HG03103 (cell line): Measurements from ENCODE around the gene TFCP2L1.

Experiments
- ATAC-seq: cut with Tn5 transposase; IDR thresholded peaks from one replicate; pipeline ENCODE4 v1.9.1; 2021; ENCODE audit warnings: low read depth; ENCODE audit not compliant: unreplicated experiment

The TFCP2L1 gene

DNA sequence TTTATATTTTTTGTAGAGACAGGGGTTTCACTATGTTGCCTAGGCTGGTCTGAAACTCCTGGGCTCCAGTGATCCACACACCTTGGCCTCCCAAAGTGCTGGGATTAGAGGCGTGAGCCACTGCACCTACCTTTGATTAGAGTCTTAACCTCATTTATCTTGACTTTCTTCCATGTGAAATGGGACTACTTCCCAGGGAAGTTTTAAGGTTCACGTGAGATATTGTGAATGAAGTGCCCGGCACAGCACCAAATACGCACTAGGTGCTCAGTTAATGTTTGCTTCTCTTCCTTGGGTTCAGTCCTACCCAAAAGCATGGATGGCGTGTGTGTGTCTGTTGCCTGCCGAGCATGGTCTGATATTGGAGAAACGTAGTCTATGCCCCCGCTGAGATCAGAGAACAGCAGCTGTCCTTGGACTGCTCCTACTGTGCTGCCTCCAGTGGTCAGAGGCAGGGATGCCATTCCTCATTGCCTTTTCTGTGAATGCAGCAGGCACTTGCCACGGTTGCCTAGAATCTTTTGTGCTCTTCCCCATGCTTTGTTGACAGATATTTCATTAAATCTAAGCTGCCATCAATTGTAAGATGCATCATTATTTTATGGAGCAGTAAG lies 12.3 kb upstream of the TFCP2L1 start:
- peak; percentile 76 for ATAC-seq

DNA sequence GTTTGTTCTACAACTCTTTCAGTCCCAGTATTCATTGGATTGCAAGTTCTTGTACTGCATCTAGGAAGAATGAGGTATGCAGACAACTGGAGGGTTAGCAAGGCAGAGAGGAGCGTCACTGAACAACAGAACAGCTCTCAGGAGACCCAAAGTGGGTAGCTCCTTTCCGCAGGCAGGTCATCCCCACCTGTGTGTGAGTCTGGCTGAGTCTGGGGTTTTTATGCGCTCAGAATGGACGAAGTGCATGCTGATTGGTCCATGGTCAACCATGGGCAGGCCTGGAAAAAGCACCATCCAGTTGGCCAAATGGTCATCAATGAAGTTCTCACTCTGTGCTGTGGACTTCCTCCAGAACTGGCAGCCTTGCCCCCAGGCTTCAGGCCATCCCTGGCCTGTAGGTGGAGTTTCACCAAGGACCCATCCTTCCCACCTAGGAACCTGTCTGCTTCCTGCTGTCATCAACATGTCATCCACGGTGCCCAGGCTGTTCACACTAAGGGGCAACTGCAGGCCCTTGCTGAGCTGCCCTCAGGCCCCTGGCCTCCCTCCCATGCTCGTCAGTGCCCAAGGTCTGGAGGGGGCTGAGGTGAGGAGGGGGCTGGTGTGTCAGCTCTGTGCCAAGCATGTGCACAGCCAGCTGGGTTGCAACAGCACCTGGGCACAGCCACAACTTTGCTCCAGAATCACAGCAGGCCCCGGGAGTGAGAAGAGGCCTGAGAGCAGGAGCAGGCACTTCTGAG lies 11.1 kb upstream of the TFCP2L1 start:
- ATAC-seq = no peak

DNA sequence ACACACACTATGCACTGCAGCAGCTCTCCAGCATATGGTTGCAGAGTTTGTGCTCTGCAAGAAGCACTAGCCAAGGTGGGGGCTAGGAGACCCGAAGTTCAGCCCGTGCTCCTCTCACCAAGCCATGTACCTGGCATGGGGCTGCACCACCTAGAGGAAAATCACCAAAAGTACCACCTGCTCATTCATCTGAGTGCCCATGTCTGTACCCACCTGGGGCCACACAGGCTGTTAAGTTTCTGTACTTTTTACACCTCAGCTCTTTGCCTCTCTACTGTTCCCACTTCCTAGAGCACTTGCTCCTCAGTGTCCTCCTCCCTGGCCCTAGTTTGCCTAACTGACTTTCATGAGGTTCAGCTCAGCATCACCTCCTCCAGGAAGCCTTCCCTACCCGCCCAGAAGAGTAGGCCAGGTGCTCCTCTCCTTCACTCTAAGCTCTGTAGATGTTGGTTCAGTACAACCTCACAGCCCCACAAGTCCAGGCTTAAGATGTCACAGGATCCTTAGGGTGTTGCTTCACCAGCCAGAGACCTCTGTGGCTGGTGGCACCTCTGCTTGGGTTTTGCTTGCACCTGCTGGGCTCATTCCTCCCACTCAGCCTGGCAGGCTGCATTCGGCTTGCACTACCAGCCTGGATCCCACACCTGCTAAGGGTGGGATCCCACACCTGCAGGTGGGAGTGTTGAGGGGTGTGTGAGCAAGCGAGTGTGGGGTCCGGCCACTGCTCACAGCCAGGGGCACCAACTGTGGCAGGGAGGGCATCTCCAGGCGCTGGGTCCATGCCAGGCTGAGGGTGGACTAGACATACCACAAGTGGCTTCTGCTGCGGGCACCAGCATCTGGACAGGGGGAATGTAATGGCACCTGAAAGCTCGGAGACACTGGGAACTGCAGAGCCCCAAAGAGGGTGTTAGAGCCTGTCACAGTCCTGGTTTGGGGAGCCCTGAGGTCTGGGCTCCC lies 10.2 kb upstream of the TFCP2L1 start:
- no peak for ATAC-seq

DNA sequence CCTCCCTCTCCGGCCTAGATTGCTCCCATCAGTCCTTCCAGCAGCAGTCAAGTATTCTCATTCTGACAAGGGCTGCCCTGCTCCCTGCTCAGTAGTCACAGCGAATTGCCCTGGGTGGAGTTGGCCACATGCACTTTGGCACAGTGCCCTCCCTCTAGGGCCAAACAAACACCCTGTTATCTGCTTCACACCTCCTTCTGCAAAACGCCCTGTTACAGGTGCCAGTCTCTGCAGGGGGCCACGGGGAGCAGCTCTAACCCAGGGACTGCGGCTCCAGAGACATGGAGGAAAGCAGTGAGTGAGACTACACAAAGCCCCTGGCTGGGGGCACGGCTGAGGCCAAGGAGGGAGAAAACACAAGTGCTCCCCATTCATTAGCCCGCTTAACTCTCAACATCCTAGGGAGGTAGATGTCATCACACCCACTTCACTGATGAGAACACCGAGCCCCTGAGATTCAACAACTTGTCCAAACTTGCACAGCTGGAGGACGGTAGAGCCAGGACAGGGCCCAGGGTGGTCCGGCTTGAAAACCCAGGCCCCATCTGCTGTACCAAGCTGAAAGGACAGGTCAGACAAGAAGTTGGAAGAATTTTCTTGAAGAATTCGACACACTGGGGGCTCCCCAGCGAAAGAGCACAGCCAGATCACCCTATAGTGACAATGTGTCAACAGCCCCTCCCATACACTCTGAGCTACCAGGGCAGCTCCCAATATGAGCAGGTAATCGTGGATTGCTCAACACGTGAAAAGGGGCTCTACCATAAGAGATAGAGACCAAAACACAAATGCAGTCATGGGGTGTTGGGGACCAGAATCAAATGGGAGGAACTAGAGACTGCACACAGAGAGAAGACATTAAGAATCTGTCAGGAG lies 8.7 kb upstream of the TFCP2L1 start:
- ATAC-seq = no peak

DNA sequence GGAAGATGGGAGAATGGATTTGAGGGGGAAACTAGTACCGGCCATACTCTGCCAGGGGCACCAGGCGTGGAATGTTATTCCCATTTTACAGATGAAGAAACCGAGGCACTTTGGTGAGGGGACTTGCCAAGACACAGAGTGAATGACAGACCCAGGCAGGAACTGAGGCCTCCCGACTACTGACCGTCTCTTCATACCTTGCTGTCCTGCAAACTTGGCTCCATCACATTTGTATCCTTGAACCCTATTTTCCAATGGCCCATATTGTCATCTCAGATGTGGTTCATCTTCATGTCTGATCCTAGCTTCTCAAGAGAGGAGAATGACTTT lies 6.2 kb upstream of the TFCP2L1 start:
- ATAC-seq = no peak

DNA sequence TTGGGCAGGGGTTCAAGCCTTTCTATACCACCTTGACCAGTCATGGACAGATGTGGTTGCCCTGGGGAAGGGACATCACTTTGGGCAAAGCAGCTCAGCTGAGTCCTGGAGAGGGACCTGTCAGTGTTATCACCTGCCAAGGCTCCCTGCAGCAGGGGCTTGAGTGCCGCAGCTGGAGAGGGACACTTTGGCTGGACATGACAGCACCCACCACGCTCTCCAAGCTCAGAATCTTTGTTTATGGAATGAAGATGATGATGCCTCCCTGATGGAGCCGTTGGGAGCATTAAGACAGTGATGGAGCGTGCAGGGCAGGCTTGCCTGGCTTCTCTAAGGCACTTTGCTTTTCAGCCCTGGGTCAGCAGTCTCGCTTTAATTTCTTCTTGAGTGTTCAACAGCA lies 4.3 kb upstream of the TFCP2L1 start:
- ATAC-seq = no peak

DNA sequence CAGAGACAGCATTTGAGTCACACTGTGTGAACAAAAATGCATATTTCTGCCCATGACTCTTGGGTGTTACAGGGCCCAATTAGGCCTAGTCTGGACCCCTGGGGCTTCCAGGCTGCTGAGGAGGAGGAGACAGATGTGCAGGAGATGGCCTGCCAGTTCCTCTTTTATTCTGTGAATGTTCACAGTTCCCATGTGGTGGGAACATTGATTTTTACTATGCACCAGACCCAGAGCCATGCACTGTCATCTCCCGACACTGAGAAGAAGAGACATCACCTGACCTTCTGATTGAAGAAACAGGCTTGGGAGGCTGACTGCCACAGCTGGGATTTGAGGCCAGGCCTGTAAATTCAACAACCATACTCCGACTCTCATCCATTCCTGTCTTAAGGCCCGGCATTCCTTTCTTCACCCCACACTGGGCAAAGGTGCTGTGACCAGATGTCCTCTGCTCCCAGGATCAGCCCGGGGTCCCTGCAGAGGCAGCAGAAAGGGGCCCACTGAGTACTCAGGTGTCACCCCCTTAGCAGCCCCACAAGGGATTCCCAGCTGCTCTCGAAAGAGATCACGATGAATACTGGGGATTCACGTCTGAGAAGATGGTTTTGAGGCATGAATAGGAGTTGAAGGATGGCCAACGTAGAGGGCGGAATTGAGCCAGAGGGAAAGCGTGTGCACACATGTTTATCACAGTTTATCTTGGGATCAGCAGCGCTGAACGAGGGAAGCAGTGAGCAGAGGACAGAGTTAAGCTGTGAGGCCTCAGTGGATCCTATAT lies 3.6 kb upstream of the TFCP2L1 start:
- ATAC-seq = no peak

DNA sequence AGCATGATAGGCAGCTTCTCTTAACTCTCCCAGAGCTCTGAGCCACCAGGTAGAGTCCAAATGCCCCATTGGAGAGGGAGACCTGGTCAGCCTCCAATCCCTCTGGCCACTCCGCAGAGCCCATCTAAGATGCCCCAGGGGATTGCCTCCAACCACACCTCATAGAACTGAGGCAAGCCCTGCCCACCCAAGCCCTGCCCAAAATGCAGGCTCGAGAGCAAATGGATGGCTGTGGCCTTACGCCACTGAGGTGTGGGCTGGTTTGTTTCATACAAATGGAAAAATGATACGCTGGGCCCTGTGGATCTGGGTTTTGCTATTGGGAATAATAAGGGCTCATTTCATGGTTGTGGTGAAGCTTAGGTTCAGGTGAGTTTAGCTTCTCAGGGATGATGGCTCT lies 3.0 kb upstream of the TFCP2L1 start:
- no peak for ATAC-seq

DNA sequence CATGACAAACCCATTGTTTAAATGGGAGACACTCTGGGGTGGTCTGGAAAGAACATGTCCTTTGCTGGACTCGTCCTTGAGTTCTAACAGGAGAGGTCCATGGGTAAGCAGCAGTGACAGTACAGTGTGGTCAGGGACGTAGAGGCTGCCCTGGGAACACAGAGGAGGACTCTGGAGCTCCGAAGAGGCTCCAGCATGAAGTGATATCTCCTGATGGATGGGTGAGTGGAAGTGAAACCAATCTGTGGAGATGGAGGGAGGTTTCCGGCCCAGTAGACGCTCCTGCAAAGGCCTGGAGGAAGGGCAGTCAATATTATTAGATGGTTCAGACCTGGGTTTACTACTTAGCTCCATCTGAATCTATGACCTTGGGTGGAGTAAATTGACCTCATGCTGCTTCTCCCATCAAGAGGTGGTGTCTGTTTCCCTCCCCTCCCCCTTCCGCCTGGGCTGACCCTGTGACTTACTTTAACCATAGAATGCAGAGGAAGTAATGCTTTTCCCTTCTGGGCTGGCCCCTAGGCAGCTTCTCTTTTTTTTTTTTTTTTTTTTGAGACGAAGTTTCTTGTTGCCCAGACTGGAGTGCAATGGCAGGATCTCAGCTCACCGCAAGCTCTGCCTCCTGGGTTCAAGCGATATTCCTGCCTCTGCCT lies 2.3 kb upstream of the TFCP2L1 start:
- no peak for ATAC-seq

DNA sequence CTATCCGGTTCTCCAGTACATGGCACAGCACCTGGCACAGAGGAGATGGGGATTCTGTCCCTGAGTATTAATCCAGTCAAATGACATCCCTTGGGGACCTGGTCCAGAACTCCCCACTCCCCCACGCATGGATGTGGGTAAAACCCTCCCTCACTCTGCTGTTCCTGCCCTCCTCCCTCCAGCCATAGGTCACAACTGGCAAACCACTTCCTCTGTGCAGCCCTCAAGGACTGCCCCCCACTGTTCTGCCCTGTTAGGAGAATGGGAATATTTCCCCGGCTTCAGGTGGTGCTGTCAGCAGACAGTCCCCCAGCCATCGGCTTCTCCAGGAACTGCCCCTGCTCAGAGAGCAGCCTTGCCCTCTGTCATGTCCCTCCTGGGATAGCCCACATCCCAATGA lies 1.5 kb upstream of the TFCP2L1 start:
- no peak for ATAC-seq

DNA sequence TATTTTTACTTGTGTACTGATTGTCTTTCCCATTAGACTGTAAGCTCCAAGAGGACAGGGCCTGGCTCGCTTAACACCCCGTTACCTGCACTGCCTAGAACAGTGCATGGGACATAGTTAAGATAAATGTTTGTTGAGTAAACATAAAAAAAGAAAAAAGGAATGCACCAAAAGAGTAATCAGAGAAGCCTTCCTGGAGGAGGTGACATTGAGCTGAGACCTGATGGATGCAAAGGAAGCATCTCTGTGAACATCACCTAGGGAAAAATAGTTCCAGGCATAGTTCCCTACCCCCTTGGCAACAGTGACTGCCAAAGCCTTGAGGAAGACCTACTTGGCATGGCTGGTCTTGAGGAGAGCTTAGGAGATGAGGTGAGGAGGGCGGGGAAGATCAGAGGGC lies 924 bp upstream of the TFCP2L1 start:
- no peak for ATAC-seq

DNA sequence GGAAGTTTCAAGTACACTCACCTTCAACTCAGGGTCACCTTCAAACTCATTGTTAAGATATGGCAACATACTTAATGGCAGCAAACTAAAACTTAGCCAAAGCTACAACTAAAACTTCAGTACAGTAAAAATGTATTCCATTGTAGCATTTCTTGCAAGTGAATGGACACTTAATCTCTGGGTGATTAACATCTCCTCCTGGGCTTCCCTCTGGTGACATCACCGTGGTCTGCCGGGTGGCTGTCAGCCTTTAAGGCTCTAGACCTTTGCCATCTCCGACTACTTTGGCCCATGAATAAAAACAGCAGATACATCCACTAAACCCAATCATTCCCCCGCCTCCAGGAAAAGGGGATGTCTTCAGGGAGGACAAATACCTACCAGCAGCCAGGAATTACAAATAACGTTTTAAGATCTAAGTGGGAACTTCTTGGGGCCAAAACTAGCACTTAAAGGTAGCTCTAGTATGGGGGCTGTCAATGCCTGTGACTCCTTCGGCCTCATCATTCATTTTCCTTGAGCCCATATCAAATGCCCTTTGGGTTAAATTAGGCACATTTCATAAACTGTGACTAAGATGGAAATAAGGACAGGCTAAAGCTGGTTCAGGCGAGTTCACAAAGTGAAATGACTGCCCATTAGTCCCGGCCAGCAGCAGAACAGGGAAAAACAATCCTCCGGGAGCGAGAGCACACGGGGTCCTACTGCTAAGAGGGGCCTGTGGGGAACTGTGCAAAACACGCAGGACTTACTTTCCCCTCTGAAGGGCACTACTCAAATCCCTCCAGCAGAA lies 1.1 kb downstream of the TFCP2L1 start:
- no peak for ATAC-seq

DNA sequence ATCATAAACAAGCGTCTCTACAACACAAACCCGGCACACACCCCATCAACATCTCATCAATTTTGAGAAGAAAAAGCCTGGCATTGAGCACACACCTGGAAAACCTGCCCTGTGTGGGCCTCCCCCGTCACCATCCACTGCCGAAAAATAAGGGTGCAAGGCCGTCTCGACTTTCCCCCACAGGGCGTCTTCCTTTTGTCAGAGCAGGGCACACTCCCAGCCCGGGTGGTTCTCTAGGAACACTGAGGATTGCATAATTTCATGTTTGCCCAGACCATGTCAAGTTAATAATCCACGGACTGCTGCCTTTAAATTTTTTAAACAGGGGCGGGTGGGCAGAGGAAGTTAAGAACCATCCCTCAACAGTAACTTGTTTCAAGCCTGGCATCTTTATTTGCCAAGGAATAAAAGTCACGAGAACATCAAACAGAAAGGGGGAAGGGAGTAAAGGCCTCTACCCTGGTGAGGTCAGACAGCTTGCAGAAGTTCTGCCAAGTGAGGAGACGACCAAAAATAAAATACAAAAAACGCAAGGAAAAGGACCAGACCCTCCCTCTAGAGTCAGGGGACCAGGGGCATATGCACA lies 2.1 kb downstream of the TFCP2L1 start:
- ATAC-seq = no peak

DNA sequence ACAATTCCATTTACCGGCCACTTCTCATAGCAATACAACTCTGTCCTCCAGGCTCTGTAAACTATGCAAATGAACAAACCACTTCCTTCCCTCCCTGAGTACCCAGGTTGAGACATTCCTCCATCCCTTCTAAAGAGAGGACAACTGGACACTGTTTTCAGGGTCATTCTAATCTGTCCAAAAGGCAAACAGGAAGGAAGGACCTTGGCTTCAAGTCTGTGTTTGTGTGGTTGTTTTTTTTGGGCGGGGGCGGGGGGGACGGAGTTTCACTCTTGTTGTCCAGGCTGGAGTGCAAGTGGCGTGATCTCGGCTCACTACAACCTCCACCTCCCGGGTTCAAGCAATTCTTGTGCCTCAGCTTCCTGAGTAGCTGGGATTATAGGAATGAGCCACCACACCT lies 3.3 kb downstream of the TFCP2L1 start:
- ATAC-seq = no peak

DNA sequence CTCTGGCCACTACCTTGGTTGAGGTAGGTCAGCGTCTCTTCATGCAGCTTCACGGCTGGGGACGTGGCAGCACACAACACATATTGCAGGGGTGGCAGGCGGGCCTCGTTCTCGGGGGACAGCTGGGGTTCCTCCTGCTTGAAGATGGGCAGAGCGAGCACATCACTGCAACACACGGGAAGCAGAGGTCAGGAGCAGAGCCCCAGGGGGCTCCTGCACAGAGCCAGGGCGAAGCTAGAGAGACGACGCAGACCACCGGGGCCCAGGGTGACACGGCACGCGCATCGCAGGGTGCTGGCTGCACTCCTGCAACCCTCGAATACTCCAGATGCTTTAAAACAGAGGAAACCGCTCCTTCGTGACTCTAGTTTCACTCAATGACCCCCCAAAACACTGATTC lies 3.9 kb downstream of the TFCP2L1 start:
- ATAC-seq = no peak

DNA sequence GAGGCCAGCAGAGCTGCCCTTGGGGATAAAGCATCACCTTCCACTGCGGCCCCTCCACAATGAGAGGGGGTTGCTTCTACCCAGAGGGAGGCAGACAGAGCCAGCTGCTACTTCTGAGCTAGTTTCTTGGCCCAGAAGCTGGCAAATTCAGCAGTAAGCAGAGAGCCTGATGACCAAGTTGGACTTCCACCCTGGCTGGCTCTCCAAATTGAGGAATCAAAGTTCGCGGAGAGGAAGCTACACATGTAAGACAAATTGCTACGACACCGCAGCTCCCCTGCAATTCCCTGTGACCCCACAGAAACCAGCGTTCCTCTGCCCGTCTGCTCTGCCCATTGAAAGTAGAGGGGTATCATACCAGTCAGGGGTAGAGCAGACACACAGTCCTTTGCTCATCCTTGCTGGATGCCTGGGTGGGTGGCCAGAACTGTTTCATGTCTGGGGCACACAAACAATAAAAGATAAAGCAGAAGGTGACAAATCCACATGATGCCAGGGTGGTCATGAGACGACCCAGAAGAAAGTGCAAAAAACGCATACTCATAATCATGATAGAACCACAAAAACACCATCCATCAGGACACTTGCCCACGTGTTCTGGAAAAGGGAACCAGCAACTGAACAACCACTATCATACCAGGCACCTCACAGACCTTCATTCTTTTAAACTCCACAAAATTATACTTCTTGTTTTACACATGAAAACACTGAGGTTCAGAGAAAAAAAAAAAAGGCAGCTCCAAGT lies 5.4 kb downstream of the TFCP2L1 start:
- ATAC-seq = no peak

DNA sequence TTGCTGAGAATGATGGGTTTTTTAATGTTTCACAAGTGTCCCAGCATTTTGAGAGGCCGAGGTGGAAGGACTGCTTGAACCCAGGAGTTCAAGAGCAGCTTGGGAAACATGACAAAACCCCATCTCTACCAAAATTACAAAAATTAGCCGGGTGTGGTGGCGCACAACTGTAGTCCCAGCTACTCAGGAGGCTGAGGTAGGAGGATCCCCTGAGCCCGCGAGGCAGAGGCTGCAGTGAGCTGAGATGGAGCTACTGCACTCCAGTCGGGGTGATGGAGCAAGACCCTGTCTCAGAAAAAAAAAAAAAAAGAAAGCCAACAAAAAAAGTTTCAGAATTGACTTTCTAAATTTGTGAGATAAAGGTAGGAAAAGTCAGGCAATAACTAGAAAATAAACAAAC lies 8.7 kb downstream of the TFCP2L1 start:
- no peak for ATAC-seq

DNA sequence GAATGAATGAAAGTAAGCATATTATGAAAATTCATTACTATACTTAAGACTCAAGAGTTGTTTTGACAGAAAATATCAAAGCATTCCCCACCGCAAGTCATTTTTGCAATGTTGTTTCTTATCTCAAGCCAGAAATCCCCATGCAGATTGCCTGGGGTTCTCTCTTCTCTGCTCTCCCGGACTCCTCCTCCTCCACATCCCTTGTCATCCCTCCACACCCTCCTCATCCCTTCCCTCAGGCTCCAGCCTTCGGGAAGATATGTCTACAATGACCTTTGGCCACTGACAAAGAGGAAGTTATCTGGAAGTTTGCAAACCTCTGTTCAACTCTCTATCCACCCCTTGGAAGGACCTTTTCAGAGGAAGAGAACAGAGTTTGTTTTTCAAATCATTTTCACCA lies 11.9 kb downstream of the TFCP2L1 start:
- ATAC-seq = no peak
